SIG-M5 treated with dmso at 0.1 percent for 504 hours (cell line): ENCODE results near the gene PTTG1IP2.
A peak's percentile ranks its signal among the peaks of the same experiment; 100 is the strongest.

Source experiments
- DNase-seq: peaks from one replicate; lab custom pipeline; 2025; ENCODE audit not compliant: unreplicated experiment; lab: John Stamatoyannopoulos, UW

Gene PTTG1IP2

GRCh38 chr7:90552521-90552920, 83.1 kb downstream of the PTTG1IP2 start:
- DNase-seq, result peak; percentile 25

DNA sequence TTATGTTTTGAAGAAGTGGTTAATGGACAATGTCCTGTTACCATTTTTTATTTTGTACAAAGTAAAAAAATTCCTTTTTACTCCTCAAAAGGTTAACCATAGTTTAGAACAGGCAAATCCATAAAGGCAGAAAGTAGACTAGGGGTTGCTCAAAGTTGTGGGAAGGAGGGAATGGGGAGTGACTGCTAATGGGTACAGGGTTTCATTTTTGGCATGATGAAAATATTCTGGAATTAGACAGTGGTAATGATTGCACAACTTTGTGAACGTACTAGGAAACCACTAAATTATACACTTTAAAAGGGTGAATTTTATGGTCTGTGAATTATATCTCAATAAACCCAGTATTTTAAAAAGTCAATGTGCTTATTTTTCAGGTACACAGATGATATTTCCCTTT, 91.3 kb downstream of the PTTG1IP2 start:
- no peak for DNase-seq
